ENCODE results near the gene LARP1.

Gene LARP1

GRCh38 chr5:154850255-154851062 lies 95.3 kb downstream of the LARP1 start, which contains the start of gene FAXDC2:
Gene FAXDC2 (minus strand): TSS chr5:154850603. CDS start chr5:154838178, 12,425 bp downstream.
- DNase-seq (ENCODE audit: low spot score) (no peak), FAIRE-seq (no peak)

DNA sequence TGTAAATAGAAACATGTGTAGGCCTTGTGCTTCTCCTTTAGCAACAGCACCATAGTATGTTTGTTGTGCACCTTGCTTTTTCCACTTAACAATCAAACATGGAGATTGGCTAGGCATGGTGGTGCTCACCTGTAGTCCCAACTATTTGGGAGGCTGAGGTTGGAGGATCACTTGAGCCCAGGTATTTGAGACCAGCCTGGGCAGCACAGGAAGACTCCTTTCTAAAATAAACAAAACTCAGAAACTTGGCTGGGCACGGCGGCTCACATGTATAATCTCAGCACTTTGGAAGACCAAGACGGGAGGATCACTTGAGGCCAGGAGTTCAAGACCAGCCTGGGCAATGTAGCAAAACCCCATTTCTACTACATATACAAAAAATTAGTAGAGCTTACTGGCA lies 96.2 kb downstream of the LARP1 start:
- DNase-seq (ENCODE audit: low spot score) (no peak), FAIRE-seq (no peak)

- FAIRE-seq, result no peak
Observed at GRCh38 chr5:154857530-154858296, 102.5 kb downstream of the LARP1 start.

GRCh38 chr5:154858297-154858971 lies 103.3 kb downstream of the LARP1 start, which contains the start of gene CNOT8:
Gene CNOT8 (plus strand): TSS chr5:154858627. CDS start chr5:154863279, 4,652 bp downstream.
- peak; percentile 2 for FAIRE-seq
- DNase-seq (ENCODE audit: low spot score), result peak; percentile 88

More at GRCh38 chr5:154857530-154858296, 102.5 kb downstream of the LARP1 start:
- DNase-seq (ENCODE audit: low spot score), result peak; percentile 82

DNA sequence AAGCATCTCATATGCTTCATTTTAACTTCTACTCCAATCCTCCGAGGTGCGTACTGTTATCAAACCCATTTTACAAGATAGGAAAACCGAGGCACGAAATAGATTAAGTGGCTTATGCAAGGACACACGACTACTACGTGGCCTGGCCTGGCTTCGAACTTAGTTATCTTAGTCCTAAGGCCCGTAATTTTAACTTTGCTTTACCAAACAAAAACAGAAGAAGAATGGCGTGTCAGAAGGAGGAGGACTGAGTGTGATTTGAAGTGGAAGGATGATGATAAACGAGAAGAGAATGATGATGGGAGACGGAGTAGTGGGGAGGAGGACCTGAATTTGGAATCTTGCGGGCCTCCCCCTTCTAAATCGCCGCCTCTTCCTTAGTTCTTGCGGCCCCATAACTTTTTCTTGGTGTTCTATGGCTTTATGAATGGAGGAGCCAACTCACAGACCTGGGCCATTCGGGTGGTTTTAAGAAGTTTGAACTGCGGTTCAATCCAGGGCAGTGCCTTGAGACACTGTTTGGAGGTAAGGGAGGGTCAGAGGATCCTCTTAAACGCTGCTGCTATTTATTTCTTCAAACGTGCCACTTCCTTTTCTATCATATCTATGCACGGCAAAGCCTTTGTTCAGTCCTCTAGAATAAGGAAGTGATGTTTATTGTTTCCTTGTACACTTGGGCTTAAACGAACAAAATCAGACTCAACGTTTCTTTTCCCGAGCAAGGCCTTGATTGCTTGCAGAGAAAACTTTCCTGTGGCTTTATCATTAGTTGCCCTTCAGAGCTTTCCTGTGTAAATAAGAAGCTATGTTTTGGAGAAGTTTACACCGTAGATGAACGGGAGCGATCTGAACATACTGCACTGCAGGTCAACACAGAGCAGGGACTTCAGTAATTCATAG lies 104.0 kb downstream of the LARP1 start:
- DNase-seq (ENCODE audit: low spot score), result no peak
- no peak for FAIRE-seq

GRCh38 chr5:154860123-154860522 lies 104.9 kb downstream of the LARP1 start:
- FAIRE-seq (no peak), DNase-seq (ENCODE audit: low spot score) (peak; percentile 59)

- DNase-seq (ENCODE audit: low spot score) (no peak), FAIRE-seq (no peak)
Observed at GRCh38 chr5:154860765-154861164, 105.6 kb downstream of the LARP1 start.

DNA sequence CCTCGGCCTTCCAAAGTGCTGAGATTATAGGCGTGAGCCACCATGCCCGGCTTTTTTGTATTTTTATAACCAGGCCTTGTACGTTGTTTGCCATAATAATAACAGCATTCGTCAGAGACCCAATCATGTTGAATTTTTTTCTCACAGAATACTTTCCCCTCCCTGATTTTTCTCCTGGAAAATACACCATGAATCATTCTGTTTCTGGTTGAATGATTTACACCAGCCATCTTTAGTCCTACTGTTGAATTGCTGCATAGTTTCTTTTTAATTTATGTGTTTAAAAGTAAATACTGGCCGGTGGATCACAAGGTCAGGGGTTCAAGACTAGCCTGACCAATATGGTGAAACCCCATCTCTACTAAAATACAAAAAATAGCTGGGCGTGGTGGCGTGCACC lies 106.8 kb downstream of the LARP1 start:
- FAIRE-seq (peak; percentile 67), DNase-seq (ENCODE audit: low spot score) (peak; percentile 51)

DNA sequence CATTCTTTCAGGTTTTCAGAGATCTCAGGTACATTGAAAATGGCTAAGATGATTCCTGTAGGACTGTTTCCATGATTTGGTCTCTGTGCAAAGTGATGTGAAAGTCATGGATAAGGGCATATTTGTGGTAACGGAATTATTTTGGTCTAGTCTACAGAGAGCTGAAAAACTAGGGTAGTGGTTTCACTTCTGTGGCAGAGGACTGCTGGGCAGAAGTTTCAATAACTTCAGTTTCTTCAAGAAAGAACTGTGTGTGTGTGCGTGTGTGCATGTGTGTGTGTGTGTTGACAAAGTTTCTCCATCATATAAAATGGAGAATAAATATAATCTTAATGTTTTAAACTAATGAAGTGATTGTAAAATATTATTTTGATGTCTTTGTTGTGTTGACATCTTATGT lies 107.6 kb downstream of the LARP1 start:
- no peak for FAIRE-seq

DNA sequence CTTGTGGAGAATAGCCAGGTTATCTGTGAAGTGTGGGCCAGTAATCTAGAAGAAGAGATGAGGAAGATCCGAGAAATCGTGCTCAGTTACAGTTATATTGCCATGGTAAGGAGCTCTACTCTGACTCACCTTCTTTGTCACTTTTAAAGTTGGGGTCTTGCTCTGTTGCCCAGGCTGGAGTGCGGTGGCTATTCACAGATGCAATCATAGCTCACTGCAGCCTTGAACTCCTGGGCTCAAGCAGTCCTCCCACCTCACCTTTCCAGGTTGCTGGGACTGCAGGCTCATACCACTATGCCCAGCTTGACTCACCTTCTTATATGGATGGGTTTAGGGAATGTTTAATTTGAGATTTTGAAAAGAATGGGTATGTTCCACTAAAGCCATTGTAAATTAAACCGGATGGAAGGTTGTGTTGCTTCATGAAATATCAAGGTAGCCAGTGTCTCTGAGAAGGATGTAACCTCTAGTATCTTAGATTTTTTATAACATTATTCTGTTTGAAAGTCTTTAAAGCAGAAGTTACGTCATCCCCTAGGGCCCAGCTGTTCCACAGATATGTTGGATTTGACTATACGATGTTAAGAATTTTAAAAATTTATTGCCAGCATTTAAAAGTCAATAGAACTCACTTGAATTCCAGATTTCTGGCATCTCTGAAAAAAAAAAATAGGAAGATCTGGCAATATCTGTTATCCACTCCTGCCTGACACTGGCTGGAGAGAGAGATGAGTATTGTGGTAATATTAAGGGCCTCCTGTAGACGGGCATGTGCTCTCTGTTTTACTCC lies 108.3 kb downstream of the LARP1 start:
- FAIRE-seq (no peak), DNase-seq (ENCODE audit: low spot score) (no peak)

More for the DNA sequence above, 107.6 kb downstream of the LARP1 start:
- DNase-seq (ENCODE audit: low spot score), result no peak

GRCh38 chr5:154865466-154866184 lies 110.4 kb downstream of the LARP1 start:
- DNase-seq (ENCODE audit: low spot score) (no peak), FAIRE-seq (no peak)

GRCh38 chr5:154866841-154867240 lies 111.7 kb downstream of the LARP1 start:
- FAIRE-seq (no peak), DNase-seq (ENCODE audit: low spot score) (no peak)

All from RCC 7860 (cell line).